IPS-20b (cell line): ENCODE data around the gene SPATA6L.

Experiments
- H3K27ac ChIP-seq: one replicate; pipeline ENCODE4 v1.5.1; 2013; ENCODE audit warnings: low read length
- H3K27me3 ChIP-seq: 2 replicates; pipeline ENCODE4 v1.6.1; 2013; ENCODE audit warnings: mild to moderate bottlenecking, low read length, inconsistent platforms; ENCODE audit not compliant: insufficient read depth
- H3K36me3 ChIP-seq: 2 replicates; pipeline ENCODE4 v1.6.1; 2013; ENCODE audit warnings: low read depth, mild to moderate bottlenecking, inconsistent platforms, low read length, moderate library complexity; ENCODE audit not compliant: insufficient read depth
- H3K4me1 ChIP-seq: 2 replicates; pipeline ENCODE4 v1.6.1; 2013; ENCODE audit warnings: mild to moderate bottlenecking, control low read depth, inconsistent platforms, low read length, moderate library complexity; ENCODE audit not compliant: insufficient read depth
- H3K4me3 ChIP-seq: 2 replicates; pipeline ENCODE4 v1.5.1; 2013; ENCODE audit warnings: mild to moderate bottlenecking, low read length, inconsistent platforms
- H3K9ac ChIP-seq: 2 replicates; pipeline ENCODE4 v1.6.1; 2013; ENCODE audit warnings: low read depth, mild to moderate bottlenecking, inconsistent platforms, low read length, moderate library complexity
- H3K9me3 ChIP-seq: 2 replicates; pipeline ENCODE4 v1.6.1; 2013; ENCODE audit warnings: mild to moderate bottlenecking, low read depth, low read length, inconsistent platforms; ENCODE audit not compliant: insufficient read depth

The SPATA6L gene

DNA sequence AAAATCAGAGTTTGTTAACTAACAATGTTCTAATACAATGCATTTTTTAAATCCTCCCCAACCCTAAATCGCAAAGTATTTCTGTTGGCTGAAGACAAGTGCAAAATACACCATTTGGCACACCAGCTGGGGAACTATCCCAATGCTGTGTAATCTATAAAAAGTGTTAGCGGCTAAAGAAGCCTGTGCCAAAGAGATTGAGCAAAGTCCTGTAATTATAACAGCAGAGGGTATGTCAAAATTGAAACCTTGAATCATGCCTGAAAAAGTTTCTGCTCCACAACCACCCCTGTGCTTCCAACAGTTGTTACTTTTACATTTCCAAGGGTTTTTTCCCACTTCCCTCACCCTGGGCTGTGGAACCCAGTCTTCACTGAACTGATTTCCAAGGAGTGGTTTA is 87.3 kb downstream of the SPATA6L start:
- no peaks in the 10 kb centered on the region for H3K36me3 ChIP-seq
- H3K9me3 ChIP-seq = no peaks in the 10 kb centered on the region
- no peak overlapping the region for H3K27ac ChIP-seq
- H3K4me1 ChIP-seq = no peaks in the 10 kb centered on the region
- H3K27me3 ChIP-seq = no peaks in the 10 kb centered on the region
- no peak overlapping the region for H3K9ac ChIP-seq
- H3K4me3 ChIP-seq = no peak overlapping the region

GRCh38 chr9:4576448-4576847 is 89.8 kb downstream of the SPATA6L start:
- Histone ChIP-seq H3K4me1 (no peaks in the 10 kb centered on the region), H3K27ac (no peak overlapping the region), H3K4me3 (no peak overlapping the region), H3K27me3 (no peaks in the 10 kb centered on the region), H3K9ac (no peak overlapping the region), H3K36me3 (no peaks in the 10 kb centered on the region), H3K9me3 (no peaks in the 10 kb centered on the region)

DNA sequence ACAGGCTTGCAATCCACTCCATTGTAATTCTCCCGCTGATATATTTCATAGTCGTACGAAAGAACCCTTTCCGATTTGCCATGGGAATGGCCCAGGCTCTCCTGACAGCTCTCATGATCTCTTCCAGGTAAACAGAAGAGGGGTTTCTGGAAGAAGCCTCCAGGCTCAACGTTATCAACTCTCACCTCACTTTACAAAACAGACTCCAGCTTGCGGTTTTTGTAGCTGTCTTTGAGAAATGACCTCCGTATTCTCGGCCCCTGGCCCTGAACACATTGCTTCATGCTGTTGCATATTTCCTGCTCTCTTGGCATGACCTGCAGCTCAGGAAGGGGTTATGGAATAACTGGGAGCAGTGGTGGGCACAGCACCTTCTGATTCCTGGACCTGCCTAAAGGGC is 90.3 kb downstream of the SPATA6L start:
- Histone ChIP-seq H3K27me3 (no peaks in the 10 kb centered on the region), H3K9me3 (no peaks in the 10 kb centered on the region), H3K27ac (no peak overlapping the region), H3K9ac (no peak overlapping the region), H3K4me3 (no peak overlapping the region), H3K4me1 (no peaks in the 10 kb centered on the region), H3K36me3 (no peaks in the 10 kb centered on the region)

DNA sequence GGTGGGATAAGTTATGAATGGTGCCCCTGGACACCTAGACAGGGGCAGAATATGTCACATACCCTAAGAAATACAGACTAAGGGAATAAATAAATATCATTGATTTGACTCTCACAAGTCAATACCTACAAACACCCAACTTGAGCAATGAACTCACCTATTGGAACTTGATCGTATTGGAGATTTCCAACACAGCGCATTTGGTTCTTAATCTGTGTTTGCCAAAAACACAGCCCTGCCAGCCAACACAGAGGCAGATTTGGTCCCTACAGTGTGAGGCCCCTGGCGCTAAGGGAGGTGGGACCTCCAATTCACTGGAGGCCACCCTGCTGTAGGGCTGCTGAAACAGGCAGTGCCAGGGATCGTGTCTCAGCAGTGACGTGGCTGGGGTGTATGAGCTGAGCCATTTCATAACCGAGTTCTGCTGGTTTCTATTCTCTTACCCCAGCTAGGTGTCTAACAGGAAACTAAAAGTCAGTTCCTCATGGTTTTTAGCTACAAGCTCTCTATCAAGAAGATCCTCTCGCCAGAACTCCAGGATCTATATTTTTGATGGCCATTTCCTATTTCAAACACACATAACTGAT is 91.5 kb downstream of the SPATA6L start:
- H3K27me3 ChIP-seq = no peaks in the 10 kb centered on the region
- H3K4me1 ChIP-seq = no peaks in the 10 kb centered on the region
- H3K36me3 ChIP-seq = no peaks in the 10 kb centered on the region
- no peaks in the 10 kb centered on the region for H3K9me3 ChIP-seq
- H3K9ac ChIP-seq = no peak overlapping the region
- H3K4me3 ChIP-seq = no peak overlapping the region
- H3K27ac ChIP-seq = no peak overlapping the region

- H3K27me3 ChIP-seq = no peaks in the 10 kb centered on the region
- H3K9ac ChIP-seq = no peak overlapping the region
- no peak overlapping the region for H3K4me3 ChIP-seq
- no peak overlapping the region for H3K27ac ChIP-seq
- no peaks in the 10 kb centered on the region for H3K4me1 ChIP-seq
- H3K9me3 ChIP-seq = no peaks in the 10 kb centered on the region
- H3K36me3 ChIP-seq = no peaks in the 10 kb centered on the region
Measured at GRCh38 chr9:4573634-4574389, 92.5 kb downstream of the SPATA6L start.

DNA sequence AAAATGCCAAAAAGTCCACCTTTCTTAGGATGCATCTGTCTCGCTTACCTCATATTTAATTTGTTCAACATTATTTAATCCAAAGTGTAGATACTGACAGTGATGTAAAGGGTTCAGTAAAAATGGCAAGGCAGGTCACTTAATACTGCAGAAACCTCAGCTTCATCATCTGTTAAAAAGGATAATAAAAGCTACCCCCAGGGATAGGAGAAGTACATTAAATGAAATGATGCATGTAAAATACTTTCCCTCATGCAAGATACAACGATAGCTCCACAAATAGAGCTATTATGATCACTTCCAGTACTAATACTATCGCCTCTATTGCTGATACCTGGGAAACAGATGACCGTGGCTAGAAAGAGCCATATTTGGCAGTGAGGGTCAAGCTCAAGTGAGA is 93.1 kb downstream of the SPATA6L start:
- Histone ChIP-seq H3K9me3 (no peaks in the 10 kb centered on the region), H3K4me1 (no peaks in the 10 kb centered on the region), H3K9ac (no peak overlapping the region), H3K4me3 (no peak overlapping the region), H3K27me3 (no peaks in the 10 kb centered on the region), H3K36me3 (no peaks in the 10 kb centered on the region), H3K27ac (no peak overlapping the region)

GRCh38 chr9:4572184-4572826 is 94.0 kb downstream of the SPATA6L start:
- no peaks in the 10 kb centered on the region for H3K36me3 ChIP-seq
- no peak overlapping the region for H3K9ac ChIP-seq
- no peaks in the 10 kb centered on the region for H3K9me3 ChIP-seq
- no peak overlapping the region for H3K4me3 ChIP-seq
- no peaks in the 10 kb centered on the region for H3K27me3 ChIP-seq
- H3K4me1 ChIP-seq = no peaks in the 10 kb centered on the region; the same call in 1 of the 2 replicates
- no peak overlapping the region for H3K27ac ChIP-seq

DNA sequence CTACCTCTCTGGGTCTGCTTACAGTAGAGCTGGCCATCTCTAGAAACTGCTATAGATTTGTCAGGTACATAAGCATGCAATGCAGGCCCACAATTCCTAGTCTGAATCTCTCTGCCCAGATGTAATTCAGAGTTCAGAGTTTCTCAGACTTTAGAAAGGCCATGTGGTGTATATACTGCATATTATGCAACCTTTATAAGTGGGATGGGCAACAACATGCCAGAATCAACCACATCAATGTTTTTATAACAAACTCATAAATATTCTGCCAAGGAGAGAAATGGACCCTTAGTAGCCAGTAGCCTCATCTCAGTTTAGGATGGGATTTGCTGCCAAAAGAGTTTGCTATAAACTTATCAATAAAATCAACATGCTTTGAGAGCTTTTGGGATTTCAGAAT is 97.2 kb downstream of the SPATA6L start:
- no peaks in the 10 kb centered on the region for H3K27me3 ChIP-seq
- no peak overlapping the region for H3K4me3 ChIP-seq
- no peaks in the 10 kb centered on the region for H3K36me3 ChIP-seq
- no peak overlapping the region for H3K27ac ChIP-seq
- H3K4me1 ChIP-seq = no peaks in the 10 kb centered on the region; the same call in 1 of the 2 replicates
- H3K9me3 ChIP-seq = no peaks in the 10 kb centered on the region
- H3K9ac ChIP-seq = no peak overlapping the region

- Histone ChIP-seq H3K27me3 (no peaks in the 10 kb centered on the region), H3K4me1 (no peaks in the 10 kb centered on the region; the same call in 1 of the 2 replicates), H3K27ac (no peak overlapping the region), H3K9ac (no peak overlapping the region), H3K4me3 (no peak overlapping the region), H3K36me3 (no peaks in the 10 kb centered on the region), H3K9me3 (no peaks in the 10 kb centered on the region)
Measured at GRCh38 chr9:4567601-4568000, 98.7 kb downstream of the SPATA6L start.

DNA sequence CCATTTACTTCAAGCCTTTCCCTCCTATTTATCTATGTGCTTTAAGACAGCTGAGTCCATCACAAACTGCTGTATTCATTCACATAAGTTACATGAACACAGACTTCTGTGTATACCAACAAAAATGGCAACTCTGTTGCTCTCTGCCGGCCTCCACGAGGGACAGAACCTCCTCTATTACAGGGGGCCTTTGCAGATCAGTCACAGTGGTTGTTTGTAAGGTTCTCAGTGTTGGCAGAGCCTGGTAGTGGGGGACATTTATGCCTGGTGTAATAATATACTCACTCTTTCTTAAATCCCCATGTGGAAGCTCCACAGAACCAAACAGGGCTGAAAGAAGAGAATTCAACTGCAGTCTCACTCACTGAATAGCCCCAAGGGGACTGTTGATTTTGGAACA is 99.5 kb downstream of the SPATA6L start:
- Histone ChIP-seq H3K36me3 (no peaks in the 10 kb centered on the region), H3K27ac (no peak overlapping the region), H3K9me3 (no peaks in the 10 kb centered on the region), H3K27me3 (no peaks in the 10 kb centered on the region), H3K4me3 (no peak overlapping the region), H3K9ac (no peak overlapping the region), H3K4me1 (no peaks in the 10 kb centered on the region; the same call in 1 of the 2 replicates)

DNA sequence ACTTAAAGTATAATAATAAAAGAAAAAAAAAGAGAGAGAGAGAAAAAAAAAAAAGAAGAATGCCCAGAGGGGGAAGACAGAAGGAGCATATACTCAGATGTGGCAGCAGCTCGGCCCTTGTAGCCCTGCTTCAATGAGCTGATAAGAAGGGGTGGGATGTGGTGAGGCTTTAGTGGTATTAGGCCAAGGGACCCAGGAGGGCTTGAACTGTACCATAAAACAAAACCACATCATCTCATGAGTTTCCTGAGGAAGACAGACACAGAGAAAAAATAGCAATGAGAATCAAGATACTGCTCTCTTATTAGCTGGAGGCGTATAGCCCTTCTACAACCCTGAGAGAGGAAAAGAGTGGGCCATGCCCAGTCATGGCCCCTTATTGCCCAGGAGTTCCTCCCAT is 103.2 kb downstream of the SPATA6L start:
- no peak overlapping the region for H3K4me3 ChIP-seq
- no peaks in the 10 kb centered on the region for H3K36me3 ChIP-seq
- no peaks in the 10 kb centered on the region; the same call in 1 of the 2 replicates for H3K4me1 ChIP-seq
- no peak overlapping the region for H3K27ac ChIP-seq
- H3K27me3 ChIP-seq = no peaks in the 10 kb centered on the region
- H3K9ac ChIP-seq = no peak overlapping the region
- no peaks in the 10 kb centered on the region for H3K9me3 ChIP-seq
